HG03097 (cell line): ENCODE data around the gene HMMR.
A peak's percentile ranks its signal among the peaks of the same experiment; 100 is the strongest.
"Not testable (repeated sequence)": the region's sequence is repeated elsewhere in the genome, so short reads cannot be mapped to it uniquely, and the experiment has no call there.

Experiments
- ATAC-seq: cut with Tn5 transposase; IDR thresholded peaks from one replicate; pipeline ENCODE4 v1.9.1; 2021; ENCODE audit not compliant: unreplicated experiment, low FRiP score

Gene HMMR

GRCh38 chr5:163505368-163506094 is 45.1 kb downstream of the HMMR start, which contains the start of gene MAT2B:
Gene MAT2B, plus strand, starts transcription at chr5:163505619. Its CDS starts 68 bp downstream, at chr5:163505687.
- ATAC-seq, result peak; percentile 94

- ATAC-seq, result peak; percentile 7
Measured at GRCh38 chr5:163506095-163506457, 45.6 kb downstream of the HMMR start.

DNA sequence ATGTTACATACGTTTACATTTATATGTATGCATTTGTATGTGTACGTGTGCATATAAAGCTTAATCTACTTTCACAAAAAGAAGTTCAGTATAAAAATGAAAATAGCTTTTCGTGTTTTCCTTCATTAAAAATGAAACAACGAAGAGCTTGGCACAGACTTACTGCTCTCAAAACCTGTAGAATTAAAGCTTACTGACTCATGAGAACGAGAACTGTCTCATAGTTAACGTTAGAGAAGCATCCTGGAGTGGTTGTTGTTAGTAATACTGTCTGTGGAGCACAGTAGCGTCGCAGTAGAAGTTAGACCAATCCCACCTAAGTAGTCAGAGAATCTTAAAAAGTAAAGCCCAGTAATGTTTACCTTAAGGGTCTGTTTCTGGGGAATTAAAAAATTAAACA is 46.3 kb downstream of the HMMR start:
- no peak for ATAC-seq

- no peak for ATAC-seq
Measured at GRCh38 chr5:163508753-163509152, 48.3 kb downstream of the HMMR start.

- no peak for ATAC-seq
Measured at GRCh38 chr5:163509291-163509951, 49.0 kb downstream of the HMMR start.

DNA sequence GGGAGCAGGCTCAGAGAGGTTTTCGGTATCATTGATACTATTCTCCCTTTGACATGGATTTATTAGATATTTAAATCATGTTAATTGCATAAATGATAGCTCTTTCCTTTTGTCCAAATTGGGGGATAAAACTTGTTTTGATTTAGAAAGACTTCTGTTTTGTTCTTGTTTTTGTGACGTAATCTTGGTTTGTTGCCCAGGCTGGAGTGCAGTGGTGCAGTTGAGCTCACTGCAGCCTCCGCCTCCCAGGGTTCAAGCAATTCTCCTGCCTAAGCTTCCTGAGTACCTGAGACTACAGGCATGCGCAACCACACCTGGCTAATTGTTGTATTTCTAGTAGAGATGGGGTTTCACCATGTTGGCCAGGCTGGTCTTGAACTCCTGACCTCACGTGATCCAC is 52.1 kb downstream of the HMMR start:
- no peak for ATAC-seq

DNA sequence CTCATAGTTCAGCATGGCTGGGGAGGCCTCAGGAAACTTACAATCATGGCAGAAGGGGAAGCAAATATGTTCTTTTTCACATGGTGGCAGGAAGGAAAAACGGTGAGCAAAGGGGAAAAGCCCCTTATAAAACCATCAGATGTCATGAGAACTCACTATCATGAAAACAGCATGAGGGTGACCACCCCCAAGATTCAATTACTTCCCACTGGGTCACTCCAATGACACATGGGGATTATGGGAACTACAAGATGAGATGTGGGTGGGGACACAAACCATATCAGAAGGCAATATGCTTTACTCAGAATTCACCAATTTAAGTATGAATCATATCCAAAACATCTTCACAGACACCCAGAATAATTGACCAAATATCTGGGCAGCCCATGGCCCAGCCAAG is 64.7 kb downstream of the HMMR start:
- ATAC-seq, result no peak

DNA sequence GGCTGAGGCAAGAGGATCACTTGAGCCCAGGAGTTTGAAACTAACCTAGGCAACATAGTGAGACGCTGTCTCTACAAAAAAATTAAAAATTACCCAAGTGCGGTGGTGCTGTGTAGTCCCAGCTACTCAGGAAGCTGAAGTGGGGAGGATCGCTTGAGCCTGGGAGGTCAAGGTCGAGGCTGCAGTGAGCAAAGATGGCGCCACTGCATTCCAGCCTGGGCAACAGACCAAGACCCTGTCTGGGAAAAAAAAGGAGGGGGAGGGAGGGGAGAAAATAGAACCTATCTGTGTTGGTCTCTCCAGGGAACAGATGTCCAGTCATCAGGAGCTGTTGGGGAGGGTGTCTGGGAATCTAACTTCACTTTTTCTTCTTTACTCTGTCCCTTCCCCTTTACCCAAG is 69.3 kb downstream of the HMMR start:
- no peak for ATAC-seq

GRCh38 chr5:163531272-163531671 is 70.8 kb downstream of the HMMR start:
- ATAC-seq, result no peak

- ATAC-seq, result no peak
Measured at GRCh38 chr5:163532171-163533084, 72.0 kb downstream of the HMMR start.

- no peak for ATAC-seq
Measured at GRCh38 chr5:163533223-163533622, 72.8 kb downstream of the HMMR start.

DNA sequence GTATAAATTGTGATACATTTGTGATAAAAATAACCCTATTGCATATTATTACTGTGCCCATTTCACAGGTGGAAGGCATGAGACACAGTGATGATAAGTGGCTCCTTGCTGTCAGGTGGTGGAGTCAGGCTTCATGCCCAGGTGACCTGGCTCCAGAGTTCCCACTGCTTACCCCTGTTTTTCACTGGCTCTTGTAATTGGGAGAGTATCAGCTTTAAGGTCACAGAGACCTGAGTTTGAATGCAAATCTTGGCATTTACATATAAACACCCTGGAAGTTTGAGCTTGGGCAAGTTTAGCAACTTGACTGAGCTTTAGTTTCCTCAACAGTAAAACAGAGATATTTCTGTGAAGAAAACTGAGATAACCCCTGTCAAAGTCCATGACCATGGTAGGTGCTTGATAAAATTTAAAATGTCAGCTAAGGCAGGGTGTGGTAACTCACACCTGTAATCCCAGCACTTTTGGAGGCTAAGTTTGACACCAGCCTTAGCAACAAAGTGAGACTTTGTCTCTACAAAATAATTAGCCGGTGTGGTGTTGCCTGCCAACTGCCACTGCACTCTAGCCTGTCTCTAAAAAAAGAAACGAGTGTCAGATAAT is 74.2 kb downstream of the HMMR start:
- ATAC-seq, result no peak

DNA sequence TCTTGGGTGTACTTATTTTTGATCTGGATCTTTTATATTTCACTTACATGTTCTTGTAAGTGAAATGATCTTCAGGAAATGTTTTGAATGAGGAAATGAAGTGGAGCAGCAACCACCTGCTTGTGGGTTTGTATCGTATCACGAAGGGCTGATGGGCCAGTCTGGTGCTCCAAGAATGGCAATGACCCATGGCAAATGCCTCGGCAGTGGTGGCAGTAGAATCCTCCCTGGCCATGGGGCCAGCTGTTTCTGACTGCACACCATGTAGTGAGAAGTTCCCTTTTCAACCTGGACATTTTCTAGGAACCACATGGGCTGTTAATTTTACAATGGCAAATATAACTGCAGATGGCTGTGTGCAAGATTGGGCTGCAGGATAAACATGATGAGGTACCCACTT is 74.9 kb downstream of the HMMR start:
- no peak for ATAC-seq

DNA sequence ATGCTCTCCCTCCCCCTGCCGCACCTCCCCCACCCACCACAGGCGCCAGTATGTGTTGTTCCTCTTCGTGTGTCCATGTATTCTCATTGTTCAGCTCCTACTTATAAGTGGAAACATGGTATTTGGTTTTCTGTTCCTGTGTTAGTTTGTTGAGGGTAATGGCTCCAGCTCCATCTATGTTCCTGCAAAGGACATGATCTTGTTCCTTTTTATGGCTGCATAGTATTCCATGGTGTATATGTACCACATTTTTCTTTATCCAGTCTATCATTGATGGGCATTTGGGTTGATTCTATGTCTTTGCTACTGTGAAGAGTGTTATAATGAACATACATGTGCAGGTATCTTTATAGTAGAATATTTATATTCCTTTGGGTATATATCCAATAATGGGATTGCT is 76.0 kb downstream of the HMMR start:
- ATAC-seq, result not testable (repeated sequence)

GRCh38 chr5:163540696-163541095 is 80.3 kb downstream of the HMMR start:
- ATAC-seq, result no peak
